Neural cell (in vitro differentiated cells): ENCODE measurements around the gene COG8. TPM values are rescaled to one million over a fixed set of nuclear protein-coding genes. Genes with fewer than 3 reads are reported as not detected.

Source experiments
- H2AFZ ChIP-seq: fragments of 200-600, 300-800 bp; sonication (generic), shearing (Covaris generic); 2 replicates; pipeline ENCODE4 v1.6.0; 2014; ENCODE audit warnings: low read depth, mild to moderate bottlenecking, antibody characterized with exemption, low read length, moderate library complexity
- H3F3A ChIP-seq: fragments of 200-600 bp; shearing (Covaris generic); 2 replicates; pipeline ENCODE4 v1.6.1; 2016; ENCODE audit warnings: mild to moderate bottlenecking, moderate library complexity, mixed read lengths, antibody characterized with exemption, low read length; ENCODE audit not compliant: insufficient read depth, poor library complexity, severe bottlenecking
- H3K27ac ChIP-seq: fragments of 200-600, 300-800 bp; sonication (generic), shearing (Covaris generic); 2 replicates; pipeline ENCODE4 v1.5.1; 2014; ENCODE audit warnings: mild to moderate bottlenecking, low read length, moderate library complexity
- H3K27me3 ChIP-seq: fragments of 300-800, 200-600 bp; sonication (generic), shearing (Covaris generic); 2 replicates; pipeline ENCODE4 v1.6.0; 2014; ENCODE audit warnings: mild to moderate bottlenecking, low read depth, low read length, moderate library complexity; ENCODE audit not compliant: insufficient read depth
- H3K36me3 ChIP-seq: fragments of 300-800, 200-600 bp; sonication (generic), shearing (Covaris generic); 2 replicates; pipeline ENCODE4 v1.5.1; 2014; ENCODE audit warnings: mild to moderate bottlenecking, antibody characterized with exemption, low read length, moderate library complexity; ENCODE audit not compliant: insufficient read depth
- H3K4me2 ChIP-seq: fragments of 300-800, 200-600 bp; sonication (generic), shearing (Covaris generic); 2 replicates; pipeline ENCODE4 v1.6.0; 2014; ENCODE audit warnings: mild to moderate bottlenecking, low read length
- H3K4me3 ChIP-seq: fragments of 300-800, 200-600 bp; sonication (generic), shearing (Covaris generic); 2 replicates; pipeline ENCODE4 v1.5.1; 2014; ENCODE audit warnings: mild to moderate bottlenecking, low read length, moderate library complexity
- H3K79me2 ChIP-seq: fragments of 200-600 bp; shearing (Covaris generic); replicated peaks from 2 replicates; pipeline ENCODE4 v1.6.0; 2014; ENCODE audit warnings: mild to moderate bottlenecking, low read length, moderate library complexity; ENCODE audit not compliant: insufficient read depth
- H3K9ac ChIP-seq: fragments of 300-800, 200-600 bp; sonication (generic), shearing (Covaris generic); 2 replicates; pipeline ENCODE4 v1.6.1; 2016; ENCODE audit warnings: mild to moderate bottlenecking, low read length, mixed read lengths
- H3K9me2 ChIP-seq: fragments of 200-600 bp; shearing (Covaris generic); 2 replicates; pipeline ENCODE4 v1.6.1; 2016; ENCODE audit warnings: mild to moderate bottlenecking, low read length, mixed read lengths; ENCODE audit not compliant: insufficient read depth
- H3K9me3 ChIP-seq: fragments of 200-600, 300-800 bp; sonication (generic), shearing (Covaris generic); 2 replicates; pipeline ENCODE4 v1.6.1; 2016; ENCODE audit warnings: mild to moderate bottlenecking, mixed run types, low read length, moderate library complexity, mixed read lengths
- H4K20me1 ChIP-seq: fragments of 200-600 bp; shearing (Covaris generic); 2 replicates; pipeline ENCODE4 v1.6.1; 2016; ENCODE audit warnings: mild to moderate bottlenecking, mixed run types; ENCODE audit not compliant: insufficient read depth
- EP300 ChIP-seq: fragments of 450-650 bp; conservative IDR thresholded peaks from 2 replicates; pipeline ENCODE4 v1.6.1; 2014; ENCODE audit warnings: antibody characterized with exemption, mild to moderate bottlenecking, moderate library complexity; ENCODE audit not compliant: poor library complexity, severe bottlenecking
- EZH2 ChIP-seq: fragments of 200-600, 300-800 bp; shearing (Covaris generic), sonication (generic); IDR thresholded peaks from 2 replicates; pipeline ENCODE4 v1.6.1; 2014; ENCODE audit warnings: antibody characterized with exemption, low read length, borderline replicate concordance, mild to moderate bottlenecking; ENCODE audit not compliant: insufficient read depth, poor library complexity, severe bottlenecking
- MXI1 ChIP-seq: fragments of 450-650 bp; conservative IDR thresholded peaks from 2 replicates; pipeline ENCODE4 v1.6.1; 2014; ENCODE audit warnings: antibody characterized with exemption, mild to moderate bottlenecking; ENCODE audit not compliant: poor library complexity, severe bottlenecking
- POLR2AphosphoS5 ChIP-seq: IDR thresholded peaks from 2 replicates; pipeline ENCODE4 v1.6.1; 2012
- RAD21 ChIP-seq: fragments of 450-650 bp; conservative IDR thresholded peaks from 2 replicates; pipeline ENCODE4 v1.6.1; 2014; ENCODE audit warnings: antibody characterized with exemption, mild to moderate bottlenecking, moderate library complexity
- SMC3 ChIP-seq: fragments of 450-650 bp; conservative IDR thresholded peaks from 2 replicates; pipeline ENCODE4 v1.6.1; 2014; ENCODE audit warnings: antibody characterized with exemption, mild to moderate bottlenecking, moderate library complexity; ENCODE audit not compliant: poor library complexity
- TAF1 ChIP-seq: IDR thresholded peaks from 2 replicates; pipeline ENCODE4 v1.6.1; 2012; ENCODE audit warnings: low read depth
- polyA plus RNA-seq: library from polyadenylated mRNA; depleted of rRNA; stranded (reverse); fragments of >200 nt; gene quantifications from 2 replicates; pipeline ENCODE4 v1.2.3, GENCODE V29; 2014
- TF ChIP-seq, protein P1 (sequence below): fragments of 450-650 bp; IDR thresholded peaks from 2 replicates; pipeline ENCODE4 v1.5.1; 2014; ENCODE audit warnings: antibody characterized with exemption, mild to moderate bottlenecking, moderate library complexity; ENCODE audit not compliant: poor library complexity, severe bottlenecking
- TF ChIP-seq, protein P2 (sequence below): IDR thresholded peaks from 2 replicates; pipeline ENCODE4 v1.6.1; 2012; ENCODE audit warnings: borderline replicate concordance

Gene COG8
- polyA plus RNA-seq, 1 donor from 2014 or later: 27.8 TPM

DNA sequence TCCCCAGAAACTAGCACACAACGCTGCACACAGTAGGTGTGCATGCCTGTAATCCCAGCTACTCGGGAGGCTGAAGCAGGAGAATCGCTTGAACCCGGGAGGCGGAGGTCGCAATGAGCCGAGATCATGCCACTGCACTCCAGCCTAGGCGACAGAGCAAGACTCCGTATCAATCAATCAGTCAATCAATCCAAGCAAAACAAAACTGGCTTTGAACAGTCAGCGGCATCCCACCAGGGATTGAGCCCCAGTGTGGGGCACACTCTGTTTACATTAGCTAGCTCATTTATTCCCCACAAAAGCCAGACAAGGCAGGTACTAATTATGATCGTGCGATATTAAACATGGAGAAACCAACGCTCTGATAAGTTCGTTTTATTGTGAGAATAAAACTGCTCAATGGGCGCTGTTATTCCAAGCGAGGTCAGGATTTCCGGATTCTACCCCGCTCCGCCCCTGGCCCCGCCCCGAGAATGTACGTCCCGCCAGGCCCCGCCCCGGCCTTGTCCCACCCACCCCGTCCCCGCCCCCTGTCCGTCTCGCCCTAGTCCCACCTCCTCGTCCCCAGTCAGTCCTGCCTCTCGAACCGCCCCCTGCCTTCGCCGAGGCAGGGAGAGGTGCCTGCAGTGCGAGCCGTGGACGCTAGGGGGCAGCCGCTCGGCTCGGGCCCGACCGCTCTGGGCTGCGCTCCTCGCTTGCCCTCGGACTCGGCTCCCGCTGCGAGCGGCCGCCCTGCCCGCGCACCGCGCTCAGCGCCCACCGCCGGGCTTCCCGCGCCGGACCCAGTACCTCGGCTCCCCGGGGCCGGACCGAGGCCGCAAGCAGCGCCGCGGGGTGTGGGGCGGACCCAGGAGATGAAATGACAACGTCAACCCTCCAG, 28.5 kb downstream of the COG8 start, which contains the start of gene VPS4A:
Gene VPS4A (plus strand): TSS at position 698 of the 880 bp plus-strand sequence. CDS start 162 bp downstream, at position 860.
- peak within 1 kb of the TSS; percentile 99 for H3K4me2 ChIP-seq
- no peaks in the 10 kb centered on the region for H3K9me3 ChIP-seq
- H3K4me3 ChIP-seq: peak within 1 kb of the TSS; percentile 96
- H2AFZ ChIP-seq: peak within 1 kb of the TSS; percentile 40
- peaks cover 21% of the 10 kb centered on the region for H3K79me2 ChIP-seq
- no peaks in the 10 kb centered on the region for H4K20me1 ChIP-seq
- no peaks in the 10 kb centered on the region for H3K9me2 ChIP-seq
- H3K36me3 ChIP-seq: peaks cover 2% of the 10 kb centered on the region
- no peaks in the 10 kb centered on the region for H3F3A ChIP-seq
- peak within 1 kb of the TSS; percentile 84 for H3K9ac ChIP-seq
- H3K27ac ChIP-seq: peak within 1 kb of the TSS; percentile 67
- H3K27me3 ChIP-seq: no peaks in the 10 kb centered on the region
- TF ChIP-seq TAF1 (peak; percentile 56), POLR2AphosphoS5 (peak; percentile 87), EZH2 (no peak), MXI1 (peak; percentile 80), RAD21 (peak; percentile 28), SMC3 (peak; percentile 49), EP300 (peak; percentile 46)
- TF ChIP-seq, protein P1, sequence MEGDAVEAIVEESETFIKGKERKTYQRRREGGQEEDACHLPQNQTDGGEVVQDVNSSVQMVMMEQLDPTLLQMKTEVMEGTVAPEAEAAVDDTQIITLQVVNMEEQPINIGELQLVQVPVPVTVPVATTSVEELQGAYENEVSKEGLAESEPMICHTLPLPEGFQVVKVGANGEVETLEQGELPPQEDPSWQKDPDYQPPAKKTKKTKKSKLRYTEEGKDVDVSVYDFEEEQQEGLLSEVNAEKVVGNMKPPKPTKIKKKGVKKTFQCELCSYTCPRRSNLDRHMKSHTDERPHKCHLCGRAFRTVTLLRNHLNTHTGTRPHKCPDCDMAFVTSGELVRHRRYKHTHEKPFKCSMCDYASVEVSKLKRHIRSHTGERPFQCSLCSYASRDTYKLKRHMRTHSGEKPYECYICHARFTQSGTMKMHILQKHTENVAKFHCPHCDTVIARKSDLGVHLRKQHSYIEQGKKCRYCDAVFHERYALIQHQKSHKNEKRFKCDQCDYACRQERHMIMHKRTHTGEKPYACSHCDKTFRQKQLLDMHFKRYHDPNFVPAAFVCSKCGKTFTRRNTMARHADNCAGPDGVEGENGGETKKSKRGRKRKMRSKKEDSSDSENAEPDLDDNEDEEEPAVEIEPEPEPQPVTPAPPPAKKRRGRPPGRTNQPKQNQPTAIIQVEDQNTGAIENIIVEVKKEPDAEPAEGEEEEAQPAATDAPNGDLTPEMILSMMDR: peak; percentile 90
- TF ChIP-seq, protein P2, sequence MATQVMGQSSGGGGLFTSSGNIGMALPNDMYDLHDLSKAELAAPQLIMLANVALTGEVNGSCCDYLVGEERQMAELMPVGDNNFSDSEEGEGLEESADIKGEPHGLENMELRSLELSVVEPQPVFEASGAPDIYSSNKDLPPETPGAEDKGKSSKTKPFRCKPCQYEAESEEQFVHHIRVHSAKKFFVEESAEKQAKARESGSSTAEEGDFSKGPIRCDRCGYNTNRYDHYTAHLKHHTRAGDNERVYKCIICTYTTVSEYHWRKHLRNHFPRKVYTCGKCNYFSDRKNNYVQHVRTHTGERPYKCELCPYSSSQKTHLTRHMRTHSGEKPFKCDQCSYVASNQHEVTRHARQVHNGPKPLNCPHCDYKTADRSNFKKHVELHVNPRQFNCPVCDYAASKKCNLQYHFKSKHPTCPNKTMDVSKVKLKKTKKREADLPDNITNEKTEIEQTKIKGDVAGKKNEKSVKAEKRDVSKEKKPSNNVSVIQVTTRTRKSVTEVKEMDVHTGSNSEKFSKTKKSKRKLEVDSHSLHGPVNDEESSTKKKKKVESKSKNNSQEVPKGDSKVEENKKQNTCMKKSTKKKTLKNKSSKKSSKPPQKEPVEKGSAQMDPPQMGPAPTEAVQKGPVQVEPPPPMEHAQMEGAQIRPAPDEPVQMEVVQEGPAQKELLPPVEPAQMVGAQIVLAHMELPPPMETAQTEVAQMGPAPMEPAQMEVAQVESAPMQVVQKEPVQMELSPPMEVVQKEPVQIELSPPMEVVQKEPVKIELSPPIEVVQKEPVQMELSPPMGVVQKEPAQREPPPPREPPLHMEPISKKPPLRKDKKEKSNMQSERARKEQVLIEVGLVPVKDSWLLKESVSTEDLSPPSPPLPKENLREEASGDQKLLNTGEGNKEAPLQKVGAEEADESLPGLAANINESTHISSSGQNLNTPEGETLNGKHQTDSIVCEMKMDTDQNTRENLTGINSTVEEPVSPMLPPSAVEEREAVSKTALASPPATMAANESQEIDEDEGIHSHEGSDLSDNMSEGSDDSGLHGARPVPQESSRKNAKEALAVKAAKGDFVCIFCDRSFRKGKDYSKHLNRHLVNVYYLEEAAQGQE: no peak

DNA sequence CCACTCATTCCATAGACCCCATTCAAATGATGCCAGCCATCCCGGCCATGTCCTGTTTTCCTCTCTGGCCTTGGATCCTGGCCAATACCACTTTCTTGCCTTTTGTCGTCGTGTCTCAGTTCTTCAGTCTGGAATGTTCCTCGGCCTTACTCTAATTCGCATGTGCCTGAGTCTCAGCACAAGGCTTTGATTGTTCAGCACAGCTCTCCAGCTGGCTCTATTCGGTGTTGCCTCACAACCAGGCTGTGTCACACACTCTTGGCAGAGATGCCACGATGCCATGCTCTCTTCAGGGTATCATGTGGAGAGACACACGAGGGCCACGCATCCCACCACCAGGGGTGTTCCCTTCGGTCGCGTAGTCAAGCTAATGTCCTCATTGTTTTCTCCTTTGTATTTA, 30.0 kb downstream of the COG8 start:
- no peak overlapping the region for H3K9ac ChIP-seq
- no peaks in the 10 kb centered on the region for H3F3A ChIP-seq
- H3K36me3 ChIP-seq: no peaks in the 10 kb centered on the region
- H3K9me3 ChIP-seq: no peaks in the 10 kb centered on the region
- TF ChIP-seq, protein P2: no peak
- no peak for TF ChIP-seq POLR2AphosphoS5
- no peak for TF ChIP-seq SMC3
- TF ChIP-seq RAD21: no peak
- TF ChIP-seq EP300: no peak
- no peak for TF ChIP-seq EZH2
- TF ChIP-seq TAF1: no peak
- no peak for TF ChIP-seq MXI1
- TF ChIP-seq, protein P1: no peak
- H4K20me1 ChIP-seq: no peaks in the 10 kb centered on the region
- H3K27ac ChIP-seq: no peak overlapping the region
- peaks cover 21% of the 10 kb centered on the region for H3K79me2 ChIP-seq
- H3K4me2 ChIP-seq: no peak overlapping the region
- no peak overlapping the region for H2AFZ ChIP-seq
- no peaks in the 10 kb centered on the region for H3K27me3 ChIP-seq
- H3K9me2 ChIP-seq: no peaks in the 10 kb centered on the region
- no peak overlapping the region for H3K4me3 ChIP-seq
